ENCODE measurements around the gene SLC5A5.
"Not testable (repeated sequence)": the region's sequence is repeated elsewhere in the genome, so short reads cannot be mapped to it uniquely, and the experiment has no call there.

SLC5A5 gene

GRCh38 chr19:17915940-17916593, 44.3 kb downstream of the SLC5A5 start:
- Histone ChIP-seq H3K9me3 (ENCODE audit: low read length) (no peaks in the 10 kb centered on the region), H3K27me3 (ENCODE audit: control insufficient read depth in 1 of 2, insufficient read depth in 2 of 2, low read length in 2 of 2) (peaks cover 0 to 6% of the 10 kb centered on the region in 2 donors), H3K36me3 (ENCODE audit: insufficient read depth, low read length) (no peaks in the 10 kb centered on the region), H3K9ac (ENCODE audit: low read length) (no peak overlapping the region), H3K27ac (ENCODE audit: low read depth, low read length) (no peak overlapping the region), H3K4me3 (ENCODE audit: low read depth in 1 of 2, low read length in 2 of 2) (no peak overlapping the region), H3K4me1 (ENCODE audit: insufficient read depth, low read length) (no peaks in the 10 kb centered on the region)

- H3K9me3 ChIP-seq (ENCODE audit: low read length); H3K4me3 ChIP-seq (ENCODE audit: low read depth in 1 of 2, low read length in 2 of 2); H3K36me3 ChIP-seq (ENCODE audit: insufficient read depth, low read length); H3K9ac ChIP-seq (ENCODE audit: low read length); H3K4me1 ChIP-seq (ENCODE audit: insufficient read depth, low read length); H3K27me3 ChIP-seq (ENCODE audit: control insufficient read depth in 1 of 2, insufficient read depth in 2 of 2, low read length in 2 of 2); H3K27ac ChIP-seq (ENCODE audit: low read depth, low read length): not testable (repeated sequence)
Measured at GRCh38 chr19:17918151-17918550, 46.4 kb downstream of the SLC5A5 start.

GRCh38 chr19:17919122-17919521, 47.4 kb downstream of the SLC5A5 start:
- not testable (repeated sequence) for H3K9me3 ChIP-seq (ENCODE audit: low read length); H3K27ac ChIP-seq (ENCODE audit: low read depth, low read length); H3K27me3 ChIP-seq (ENCODE audit: control insufficient read depth in 1 of 2, insufficient read depth in 2 of 2, low read length in 2 of 2); H3K4me3 ChIP-seq (ENCODE audit: low read depth in 1 of 2, low read length in 2 of 2); H3K4me1 ChIP-seq (ENCODE audit: insufficient read depth, low read length); H3K36me3 ChIP-seq (ENCODE audit: insufficient read depth, low read length); H3K9ac ChIP-seq (ENCODE audit: low read length)

GRCh38 chr19:17920527-17920926, 48.8 kb downstream of the SLC5A5 start:
- H3K27me3 ChIP-seq (ENCODE audit: control insufficient read depth in 1 of 2, insufficient read depth in 2 of 2, low read length in 2 of 2) = peaks cover 0 to 6% of the 10 kb centered on the region in 2 donors
- no peaks in the 10 kb centered on the region for H3K4me1 ChIP-seq (ENCODE audit: insufficient read depth, low read length)
- no peak overlapping the region for H3K9ac ChIP-seq (ENCODE audit: low read length)
- H3K9me3 ChIP-seq (ENCODE audit: low read length) = no peaks in the 10 kb centered on the region
- H3K27ac ChIP-seq (ENCODE audit: low read depth, low read length) = no peak overlapping the region
- no peaks in the 10 kb centered on the region for H3K36me3 ChIP-seq (ENCODE audit: insufficient read depth, low read length)
- H3K4me3 ChIP-seq (ENCODE audit: low read depth in 1 of 2, low read length in 2 of 2) = no peak overlapping the region

- Histone ChIP-seq H3K27me3 (ENCODE audit: control insufficient read depth in 1 of 2, insufficient read depth in 2 of 2, low read length in 2 of 2) (no peaks in the 10 kb centered on the region), H3K9me3 (ENCODE audit: low read length) (no peaks in the 10 kb centered on the region), H3K9ac (ENCODE audit: low read length) (no peak overlapping the region), H3K4me3 (ENCODE audit: low read depth in 1 of 2, low read length in 2 of 2) (no peak overlapping the region), H3K4me1 (ENCODE audit: insufficient read depth, low read length) (no peaks in the 10 kb centered on the region), H3K36me3 (ENCODE audit: insufficient read depth, low read length) (no peaks in the 10 kb centered on the region), H3K27ac (ENCODE audit: low read depth, low read length) (no peak overlapping the region)
Measured at GRCh38 chr19:17922138-17922537, 50.4 kb downstream of the SLC5A5 start.

GRCh38 chr19:17926044-17926443, 54.3 kb downstream of the SLC5A5 start:
- Histone ChIP-seq H3K9me3 (ENCODE audit: low read length) (no peaks in the 10 kb centered on the region), H3K4me3 (ENCODE audit: low read depth in 1 of 2, low read length in 2 of 2) (no peak overlapping the region), H3K9ac (ENCODE audit: low read length) (no peak overlapping the region), H3K36me3 (ENCODE audit: insufficient read depth, low read length) (no peaks in the 10 kb centered on the region), H3K27ac (ENCODE audit: low read depth, low read length) (no peak overlapping the region), H3K4me1 (ENCODE audit: insufficient read depth, low read length) (no peaks in the 10 kb centered on the region), H3K27me3 (ENCODE audit: control insufficient read depth in 1 of 2, insufficient read depth in 2 of 2, low read length in 2 of 2) (no peaks in the 10 kb centered on the region)

- H3K27ac ChIP-seq (ENCODE audit: low read depth, low read length) = no peak overlapping the region
- no peaks in the 10 kb centered on the region for H3K27me3 ChIP-seq (ENCODE audit: control insufficient read depth in 1 of 2, insufficient read depth in 2 of 2, low read length in 2 of 2)
- no peaks in the 10 kb centered on the region for H3K9me3 ChIP-seq (ENCODE audit: low read length)
- H3K4me1 ChIP-seq (ENCODE audit: insufficient read depth, low read length) = peaks cover 8% of the 10 kb centered on the region
- H3K9ac ChIP-seq (ENCODE audit: low read length) = no peak overlapping the region
- H3K36me3 ChIP-seq (ENCODE audit: insufficient read depth, low read length) = no peaks in the 10 kb centered on the region
- H3K4me3 ChIP-seq (ENCODE audit: low read depth in 1 of 2, low read length in 2 of 2) = no peak overlapping the region
Measured at GRCh38 chr19:17929056-17929455, 57.3 kb downstream of the SLC5A5 start.

GRCh38 chr19:17931532-17932191, 59.9 kb downstream of the SLC5A5 start:
- H3K9me3 ChIP-seq (ENCODE audit: low read length) = no peaks in the 10 kb centered on the region
- H3K4me3 ChIP-seq (ENCODE audit: low read depth in 1 of 2, low read length in 2 of 2) = peak overlapping the region in 1 of 2 donors; percentile 98
- H3K36me3 ChIP-seq (ENCODE audit: insufficient read depth, low read length) = no peaks in the 10 kb centered on the region
- no peak overlapping the region for H3K27ac ChIP-seq (ENCODE audit: low read depth, low read length)
- H3K27me3 ChIP-seq (ENCODE audit: control insufficient read depth in 1 of 2, insufficient read depth in 2 of 2, low read length in 2 of 2) = no peaks in the 10 kb centered on the region
- no peak overlapping the region for H3K9ac ChIP-seq (ENCODE audit: low read length)
- H3K4me1 ChIP-seq (ENCODE audit: insufficient read depth, low read length) = peaks cover 9% of the 10 kb centered on the region

GRCh38 chr19:17932485-17933338, 61.0 kb downstream of the SLC5A5 start, which contains the start of gene CCDC124:
Gene CCDC124, plus strand, starts transcription at chr19:17933015. Its CDS starts 3,406 bp downstream, at chr19:17936421.
- H3K9ac ChIP-seq (ENCODE audit: low read length) = peak within 1 kb of the TSS; percentile 77
- peak within 1 kb of the TSS; percentile 87 for H3K27ac ChIP-seq (ENCODE audit: low read depth, low read length)
- H3K9me3 ChIP-seq (ENCODE audit: low read length) = no peaks in the 10 kb centered on the region
- H3K4me1 ChIP-seq (ENCODE audit: insufficient read depth, low read length) = peaks cover 9% of the 10 kb centered on the region
- H3K27me3 ChIP-seq (ENCODE audit: control insufficient read depth in 1 of 2, insufficient read depth in 2 of 2, low read length in 2 of 2) = no peaks in the 10 kb centered on the region
- H3K4me3 ChIP-seq (ENCODE audit: low read depth in 1 of 2, low read length in 2 of 2) = peak within 1 kb of the TSS; percentile 54 to 98
- peaks cover 7% of the 10 kb centered on the region for H3K36me3 ChIP-seq (ENCODE audit: insufficient read depth, low read length)

GRCh38 chr19:17933414-17934129, 61.8 kb downstream of the SLC5A5 start:
- Histone ChIP-seq H3K27me3 (ENCODE audit: control insufficient read depth in 1 of 2, insufficient read depth in 2 of 2, low read length in 2 of 2) (no peaks in the 10 kb centered on the region), H3K27ac (ENCODE audit: low read depth, low read length) (peak overlapping the region; percentile 87), H3K4me1 (ENCODE audit: insufficient read depth, low read length) (peaks cover 9% of the 10 kb centered on the region), H3K4me3 (ENCODE audit: low read depth in 1 of 2, low read length in 2 of 2) (peak overlapping the region; percentile 54 to 98), H3K9ac (ENCODE audit: low read length) (peak overlapping the region; percentile 77), H3K36me3 (ENCODE audit: insufficient read depth, low read length) (peaks cover 12% of the 10 kb centered on the region), H3K9me3 (ENCODE audit: low read length) (no peaks in the 10 kb centered on the region)

GRCh38 chr19:17936379-17936778, 64.6 kb downstream of the SLC5A5 start:
- Histone ChIP-seq H3K4me3 (ENCODE audit: low read depth in 1 of 2, low read length in 2 of 2) (no peak overlapping the region), H3K36me3 (ENCODE audit: insufficient read depth, low read length) (peaks cover 12% of the 10 kb centered on the region), H3K27me3 (ENCODE audit: control insufficient read depth in 1 of 2, insufficient read depth in 2 of 2, low read length in 2 of 2) (no peaks in the 10 kb centered on the region), H3K4me1 (ENCODE audit: insufficient read depth, low read length) (peaks cover 9% of the 10 kb centered on the region), H3K9ac (ENCODE audit: low read length) (no peak overlapping the region), H3K9me3 (ENCODE audit: low read length) (no peaks in the 10 kb centered on the region), H3K27ac (ENCODE audit: low read depth, low read length) (no peak overlapping the region)
